Endodermal cell (in vitro differentiated cells): ENCODE data around the gene COL9A2. TPM values are rescaled to one million over a fixed set of nuclear protein-coding genes. Genes with fewer than 3 reads are reported as not detected.
A peak's percentile ranks its signal among the peaks of the same experiment; 100 is the strongest.

Experiments used
- DNase-seq: peaks from one replicate; pipeline ENCODE4 v3.0.0-alpha.2; 2017
- H3K27ac ChIP-seq: 2 replicates; pipeline ENCODE4 v1.5.1; 2013; ENCODE audit warnings: mild to moderate bottlenecking, low read depth, low read length, moderate library complexity
- H3K27me3 ChIP-seq: 2 replicates; pipeline ENCODE4 v1.6.1; 2013; ENCODE audit warnings: mild to moderate bottlenecking, low read length, moderate library complexity; ENCODE audit not compliant: insufficient read depth, control insufficient read depth, poor library complexity, severe bottlenecking
- H3K36me3 ChIP-seq: 2 replicates; pipeline ENCODE4 v1.7.0; 2013; ENCODE audit warnings: mild to moderate bottlenecking, low read length, moderate library complexity; ENCODE audit not compliant: control insufficient read depth, insufficient read depth
- H3K4me1 ChIP-seq: one replicate; pipeline ENCODE4 v1.7.0; 2013; ENCODE audit warnings: low read length; ENCODE audit not compliant: control insufficient read depth, insufficient read depth
- H3K4me3 ChIP-seq: 2 replicates; pipeline ENCODE4 v1.5.1; 2013; ENCODE audit warnings: mild to moderate bottlenecking, low read length, moderate library complexity
- H3K9ac ChIP-seq: 2 replicates; pipeline ENCODE4 v1.6.1; 2013; ENCODE audit warnings: mild to moderate bottlenecking, low read length, moderate library complexity; ENCODE audit not compliant: poor library complexity, severe bottlenecking; ENCODE audit errors: extremely low read depth
- H3K9me3 ChIP-seq: 2 replicates; pipeline ENCODE4 v1.6.1; 2013; ENCODE audit warnings: mild to moderate bottlenecking, low read length, moderate library complexity; ENCODE audit not compliant: control insufficient read depth
- H3K27ac Mint-ChIP-seq: 2 replicates; pipeline ENCODE4 v1.8.0; 2020; ENCODE audit warnings: mixed read lengths
- H3K27me3 Mint-ChIP-seq: 2 replicates; pipeline ENCODE4 v1.8.0; 2021; ENCODE audit warnings: mild to moderate bottlenecking, mixed read lengths; ENCODE audit not compliant: insufficient read depth
- H3K36me3 Mint-ChIP-seq: 2 replicates; pipeline ENCODE4 v1.8.0; 2020; ENCODE audit warnings: low read depth, mixed read lengths
- H3K4me1 Mint-ChIP-seq: 2 replicates; pipeline ENCODE4 v1.8.0; 2020; ENCODE audit warnings: mixed read lengths
- H3K4me3 Mint-ChIP-seq: 2 replicates; pipeline ENCODE4 v1.8.0; 2020; ENCODE audit warnings: mild to moderate bottlenecking, moderate library complexity, mixed read lengths
- H3K9me3 Mint-ChIP-seq: 2 replicates; pipeline ENCODE4 v1.8.0; 2020; ENCODE audit warnings: mild to moderate bottlenecking, mixed read lengths
- CTCF ChIP-seq: fragments of 200-600 bp; sonication (generic); conservative IDR thresholded peaks from 2 replicates; pipeline ENCODE4 v1.5.0; 2021; ENCODE audit warnings: antibody characterized with exemption, mild to moderate bottlenecking
- WGBS, 2 experiments: methylation state at CpG; one replicate each; pipeline versions ENCODE4 v1.1.5 to v1.1.7; 2013; ENCODE audit warnings: missing lambda C conversion rate in 2 of 2, mixed read lengths in 1 of 2; ENCODE audit not compliant: insufficient coverage in 1 of 2, insufficient read length in 1 of 2; 5-methylcytosine and 5-hydroxymethylcytosine counted together
- total RNA-seq, 2 donors: library from RNA; stranded (reverse); fragmentation: NEBNext Ultra II Directional in 1 of 2; extraction: Animal tissue kit (Norgen Biotek cat#: 25700) in 1 of 2; gene quantifications; 2 replicates in 1 of 2; 3 replicates in 1 of 2; pipeline ENCODE4 v1.2.1, GENCODE V29; 2021

Gene COL9A2
- total RNA-seq, 2 donors from 2014 or later, result 295 to 470 TPM

- Mint-ChIP-seq H3K36me3 (peaks cover 27% of the 10 kb centered on the region), H3K27ac (peak within 1 kb of the TSS; percentile 98), H3K4me1 (peaks cover 5% of the 10 kb centered on the region), H3K9me3 (no peaks in the 10 kb centered on the region), H3K4me3 (peak within 1 kb of the TSS; percentile 88), H3K27me3 (no peaks in the 10 kb centered on the region)
- Histone ChIP-seq H3K9ac (peak within 1 kb of the TSS; percentile 90), H3K9me3 (no peaks in the 10 kb centered on the region), H3K27me3 (no peaks in the 10 kb centered on the region), H3K4me3 (peak within 1 kb of the TSS; percentile 94), H3K36me3 (peaks cover 33% of the 10 kb centered on the region), H3K4me1 (no peaks in the 10 kb centered on the region), H3K27ac (peak within 1 kb of the TSS; percentile 82)
- peak; percentile 99 for DNase-seq
- WGBS, 2 experiments, result 0% methylated on average over 28 to 48 of the region's 48 CpGs
- no peak for TF ChIP-seq CTCF
Observed at GRCh38 chr1:40257688-40258444, 59.2 kb downstream of the COL9A2 start, which contains the start of gene ZMPSTE24. Gene ZMPSTE24, plus strand, starts transcription at chr1:40258236. Its CDS starts 36 bp downstream, at chr1:40258272.

- no peak for DNase-seq
- Histone ChIP-seq H3K27ac (peak overlapping the region; percentile 82), H3K36me3 (peaks cover 28% of the 10 kb centered on the region), H3K4me1 (no peaks in the 10 kb centered on the region), H3K27me3 (no peaks in the 10 kb centered on the region), H3K9me3 (no peaks in the 10 kb centered on the region), H3K9ac (peak overlapping the region; percentile 90), H3K4me3 (peak overlapping the region; percentile 94)
- H3K27ac Mint-ChIP-seq, result peak overlapping the region; percentile 98
- peaks cover 24% of the 10 kb centered on the region for H3K36me3 Mint-ChIP-seq
- H3K9me3 Mint-ChIP-seq, result no peaks in the 10 kb centered on the region
- H3K4me1 Mint-ChIP-seq, result peaks cover 5% of the 10 kb centered on the region
- H3K27me3 Mint-ChIP-seq, result no peaks in the 10 kb centered on the region
- TF ChIP-seq CTCF, result no peak
- WGBS, 2 experiments, result 1% methylated on average over 16 of the region's 16 CpGs
- H3K4me3 Mint-ChIP-seq, result peak overlapping the region; percentile 88
Observed at GRCh38 chr1:40257313-40257687, 59.8 kb downstream of the COL9A2 start.

- WGBS, 2 experiments, result 87 to 92% methylated on average over 2 to 6 of the region's 6 CpGs
- Histone ChIP-seq H3K4me1 (no peaks in the 10 kb centered on the region), H3K9ac (peak overlapping the region; percentile 90), H3K9me3 (no peaks in the 10 kb centered on the region), H3K4me3 (peak overlapping the region; percentile 94), H3K27ac (no peak overlapping the region), H3K27me3 (no peaks in the 10 kb centered on the region), H3K36me3 (peaks cover 20% of the 10 kb centered on the region)
- no peaks in the 10 kb centered on the region for H3K9me3 Mint-ChIP-seq
- H3K36me3 Mint-ChIP-seq, result peaks cover 18% of the 10 kb centered on the region
- DNase-seq, result no peak
- no peaks in the 10 kb centered on the region for H3K27me3 Mint-ChIP-seq
- peak overlapping the region; percentile 98 for H3K27ac Mint-ChIP-seq
- H3K4me3 Mint-ChIP-seq, result peak overlapping the region; percentile 88
- no peak for TF ChIP-seq CTCF
- H3K4me1 Mint-ChIP-seq, result peaks cover 5% of the 10 kb centered on the region
Observed at GRCh38 chr1:40256401-40257084, 60.5 kb downstream of the COL9A2 start.
